ENCODE data around the gene CLEC10A. TPM values are rescaled to one million over a fixed set of nuclear protein-coding genes. Genes with fewer than 3 reads are reported as not detected.

Gene CLEC10A
- total and polyA plus RNA-seq, 2 donors (not counting 3 experiments of a cell fraction or from before 2014, with no cell fraction given), result 0.14 TPM; not detected in 1

- Histone ChIP-seq H3K4me2 (ENCODE audit: insufficient read depth, low read length) (no peak overlapping the region), H3K9me1 (replicated peaks; ENCODE audit: control insufficient read depth, extremely low read depth, insufficient read depth, low read length) (no peaks in the 10 kb centered on the region), H3K4me1 (ENCODE audit: control insufficient read depth, extremely low read depth, insufficient read depth, low read length) (no peaks in the 10 kb centered on the region), H3K27ac (ENCODE audit: insufficient read depth, low read depth, low read length) (no peak overlapping the region), H3K36me3 (ENCODE audit: control insufficient read depth in 2 of 2, extremely low read depth in 1 of 2, insufficient read depth in 2 of 2, low read length in 2 of 2) (no peaks in the 10 kb centered on the region), H3K27me3 (ENCODE audit: control insufficient read depth in 2 of 2, insufficient read depth in 2 of 2, low read length in 2 of 2) (peaks cover 0 to 1% of the 10 kb centered on the region in 2 experiments), H4K20me1 (replicated peaks; ENCODE audit: control insufficient read depth, extremely low read depth, insufficient read depth, low read length) (no peaks in the 10 kb centered on the region), H3K9ac (replicated peaks; ENCODE audit: extremely low read depth, insufficient read depth, low read length) (no peak overlapping the region), H3K79me2 (ENCODE audit: control insufficient read depth, insufficient read depth, low read length) (no peaks in the 10 kb centered on the region), H3K4me3 (replicated peaks in 1 of 3; ENCODE audit: insufficient read depth in 1 of 3, low read depth in 1 of 3, low read length in 3 of 3) (no peak overlapping the region), H3K9me3 (replicated peaks; ENCODE audit: control insufficient read depth, insufficient read depth, low read length) (no peaks in the 10 kb centered on the region), H2AFZ (ENCODE audit: low read depth, low read length) (no peak overlapping the region)
- no peak for DNase-seq (ENCODE audit: low read depth, low spot score)
- FAIRE-seq, result no peak
- ChIA-PET CTCF (interaction anchor here (1.7 kb wide), 1 partner anchor 22 kb away, joined by 7 read pairs; no protein-coding TSS in a partner anchor), POLR2A (interaction anchor here (0.6 kb wide), 1 partner anchor 52 kb away, joined by 3 read pairs; no protein-coding TSS in a partner anchor)
- intact Hi-C loops (cut with micrococcal nuclease) (no loop called here), dilution Hi-C loops (cut with MboI; ENCODE audit: extremely low pct_ligation_motif_present, low sequenced_read_pairs) (no loop called here)
- no TSS peak for BruUV-seq (replicated peaks)
- TF ChIP-seq GATA2 (IDR thresholded peaks at IDR 0.05; ENCODE audit: insufficient read depth, insufficient read length, low read depth, low read length) (no peak), FOS (IDR thresholded peaks at IDR 0.05; ENCODE audit: borderline replicate concordance, insufficient read depth, low read length) (no peak), CTCF (IDR thresholded peaks at IDR 0.05; ENCODE audit: extremely low read depth in 1 of 2, insufficient read depth in 1 of 2, low read depth in 1 of 2, low read length in 2 of 2) (no peak), POLR2AphosphoS5 (IDR thresholded peaks at IDR 0.05; ENCODE audit: insufficient read depth, low read depth, low read length) (no peak), POLR2A (IDR thresholded peaks at IDR 0.05; ENCODE audit: low read depth, low read length) (no peak), MAX (IDR thresholded peaks at IDR 0.05; ENCODE audit: insufficient read depth, insufficient read length) (no peak), JUN (IDR thresholded peaks at IDR 0.05; ENCODE audit: borderline replicate concordance, insufficient read depth, insufficient read length, low read depth) (no peak), EZH2 (IDR thresholded peaks at IDR 0.05; ENCODE audit: borderline replicate concordance, low read depth, low read length, severe bottlenecking) (no peak), MYC (IDR thresholded peaks at IDR 0.05; ENCODE audit: low read depth, low read length) (no peak)
Observed at GRCh38 chr17:7108560-7108925, 28.5 kb upstream of the CLEC10A start.

All from endothelial cell of umbilical vein (primary cell).